MM.1S (cell line): Measurements from ENCODE around the gene RGS17.

Experiments
- DNase-seq: peaks from one replicate; pipeline ENCODE4 v3.0.0-alpha.2; 2015
- H2AFZ ChIP-seq: fragments of 300-600 bp; sonication (generic); 2 replicates; pipeline ENCODE4 v1.6.0; 2016; ENCODE audit warnings: antibody characterized with exemption, low read length
- H3F3A ChIP-seq: fragments of 300-600 bp; sonication (generic); 2 replicates; pipeline ENCODE4 v1.6.1; 2016; ENCODE audit warnings: mild to moderate bottlenecking, antibody characterized with exemption, low read length, moderate library complexity, mixed read lengths; ENCODE audit not compliant: insufficient read depth
- H3K27ac ChIP-seq: fragments of 300-600 bp; sonication (generic); 2 replicates; pipeline ENCODE4 v1.5.1; 2016; ENCODE audit warnings: mild to moderate bottlenecking, low read length
- H3K27me3 ChIP-seq: fragments of 300-600 bp; sonication (generic); replicated peaks from 2 replicates; pipeline ENCODE4 v1.6.0; 2016; ENCODE audit warnings: low read length; ENCODE audit not compliant: insufficient read depth
- H3K36me3 ChIP-seq: fragments of 300-600 bp; sonication (generic); replicated peaks from 2 replicates; pipeline ENCODE4 v1.6.1; 2016; ENCODE audit warnings: mild to moderate bottlenecking, low read length, mixed read lengths; ENCODE audit not compliant: insufficient read depth
- H3K4me1 ChIP-seq: fragments of 300-600 bp; sonication (generic); 2 replicates; pipeline ENCODE4 v1.6.1; 2016; ENCODE audit warnings: low read length, mixed read lengths
- H3K4me2 ChIP-seq: fragments of 300-600 bp; sonication (generic); 2 replicates; pipeline ENCODE4 v1.6.0; 2016; ENCODE audit warnings: low read depth, low read length
- H3K4me3 ChIP-seq: fragments of 300-600 bp; sonication (generic); 2 replicates; pipeline ENCODE4 v1.5.1; 2016; ENCODE audit warnings: low read length, mixed read lengths
- H3K79me2 ChIP-seq: fragments of 300-600 bp; sonication (generic); 2 replicates; pipeline ENCODE4 v1.6.1; 2016; ENCODE audit warnings: mixed run types, low read length, mixed read lengths
- H3K9ac ChIP-seq: fragments of 300-600 bp; sonication (generic); 2 replicates; pipeline ENCODE4 v1.6.1; 2016; ENCODE audit warnings: low read length, mixed read lengths
- H3K9me2 ChIP-seq: fragments of 300-600 bp; sonication (generic); replicated peaks from 2 replicates; pipeline ENCODE4 v1.6.1; 2016; ENCODE audit warnings: mild to moderate bottlenecking, low read length, mixed read lengths; ENCODE audit not compliant: insufficient read depth
- H3K9me3 ChIP-seq: fragments of 300-600 bp; sonication (generic); replicated peaks from 2 replicates; pipeline ENCODE4 v1.6.1; 2016; ENCODE audit warnings: mild to moderate bottlenecking, low read length, mixed read lengths; ENCODE audit not compliant: insufficient read depth
- H4K20me1 ChIP-seq: fragments of 300-600 bp; sonication (generic); 2 replicates; pipeline ENCODE4 v1.6.1; 2016; ENCODE audit warnings: mild to moderate bottlenecking, low read length, moderate library complexity, mixed read lengths; ENCODE audit not compliant: insufficient read depth
- CTCF ChIP-seq: fragments of 300-600 bp; sonication (generic); IDR thresholded peaks from 2 replicates; pipeline ENCODE4 v1.5.1; 2016; ENCODE audit warnings: antibody characterized with exemption, low read length, mixed read lengths
- EZH2 ChIP-seq: fragments of 300-600 bp; sonication (generic); optimal IDR thresholded peaks from 2 replicates; pipeline ENCODE3; 2017; ENCODE audit warnings: low read depth, mild to moderate bottlenecking, antibody characterized with exemption, low read length, mixed read lengths
- EZH2phosphoT487 ChIP-seq: fragments of 300-600 bp; sonication (generic); IDR thresholded peaks from 2 replicates; pipeline ENCODE4 v1.6.1; 2018; ENCODE audit warnings: antibody characterized with exemption, low read length

The RGS17 gene

GRCh38 chr6:153167907-153168306, 36.8 kb upstream of the RGS17 start:
- no peaks in the 10 kb centered on the region for H3K79me2 ChIP-seq
- H3K27me3 ChIP-seq = no peaks in the 10 kb centered on the region
- no peak overlapping the region for H2AFZ ChIP-seq
- H3K9me2 ChIP-seq = no peaks in the 10 kb centered on the region
- H3K9ac ChIP-seq = no peak overlapping the region
- no peak overlapping the region for H3K27ac ChIP-seq
- H3K36me3 ChIP-seq = no peaks in the 10 kb centered on the region
- DNase-seq = no peak
- H3K9me3 ChIP-seq = no peaks in the 10 kb centered on the region
- TF ChIP-seq EZH2phosphoT487 = no peak
- no peak overlapping the region for H3K4me2 ChIP-seq
- H3K4me3 ChIP-seq = no peak overlapping the region
- H3K4me1 ChIP-seq = no peaks in the 10 kb centered on the region
- H3F3A ChIP-seq = no peaks in the 10 kb centered on the region
- H4K20me1 ChIP-seq = no peaks in the 10 kb centered on the region

GRCh38 chr6:153167061-153167891, 36.2 kb upstream of the RGS17 start:
- H3K4me1 ChIP-seq = no peaks in the 10 kb centered on the region
- no peaks in the 10 kb centered on the region for H3K27me3 ChIP-seq
- no peak overlapping the region for H3K4me3 ChIP-seq
- H4K20me1 ChIP-seq = no peaks in the 10 kb centered on the region
- no peak overlapping the region for H3K27ac ChIP-seq
- H3K9me3 ChIP-seq = no peaks in the 10 kb centered on the region
- H3K79me2 ChIP-seq = no peaks in the 10 kb centered on the region
- no peak overlapping the region for H3K9ac ChIP-seq
- H3K36me3 ChIP-seq = no peaks in the 10 kb centered on the region
- no peak for DNase-seq
- no peaks in the 10 kb centered on the region for H3K9me2 ChIP-seq
- H2AFZ ChIP-seq = no peak overlapping the region
- no peak overlapping the region for H3K4me2 ChIP-seq
- no peaks in the 10 kb centered on the region for H3F3A ChIP-seq
- TF ChIP-seq CTCF = no peak
- TF ChIP-seq EZH2 = no peak
- TF ChIP-seq EZH2phosphoT487 = no peak

- no peaks in the 10 kb centered on the region for H3K4me1 ChIP-seq
- no peaks in the 10 kb centered on the region for H3K9me3 ChIP-seq
- no peak overlapping the region for H2AFZ ChIP-seq
- H4K20me1 ChIP-seq = no peaks in the 10 kb centered on the region
- no peak overlapping the region for H3K9ac ChIP-seq
- H3K27me3 ChIP-seq = no peaks in the 10 kb centered on the region
- no peak overlapping the region for H3K4me3 ChIP-seq
- no peak overlapping the region for H3K27ac ChIP-seq
- H3F3A ChIP-seq = no peaks in the 10 kb centered on the region
- no peaks in the 10 kb centered on the region for H3K9me2 ChIP-seq
- H3K36me3 ChIP-seq = no peaks in the 10 kb centered on the region
- no peaks in the 10 kb centered on the region for H3K79me2 ChIP-seq
- DNase-seq = no peak
- H3K4me2 ChIP-seq = no peak overlapping the region
- no peak for TF ChIP-seq EZH2
- no peak for TF ChIP-seq CTCF
- no peak for TF ChIP-seq EZH2phosphoT487
These were observed 31.6 kb upstream of the RGS17 start for GRCh38 chr6:153162646-153163045.

GRCh38 chr6:153162172-153162571, 31.1 kb upstream of the RGS17 start:
- Histone ChIP-seq H3K4me3 (no peak overlapping the region), H3F3A (no peaks in the 10 kb centered on the region), H3K9me3 (no peaks in the 10 kb centered on the region), H3K4me2 (no peak overlapping the region), H3K9me2 (no peaks in the 10 kb centered on the region), H4K20me1 (no peaks in the 10 kb centered on the region), H3K27me3 (no peaks in the 10 kb centered on the region), H3K4me1 (no peaks in the 10 kb centered on the region), H2AFZ (no peak overlapping the region), H3K79me2 (no peaks in the 10 kb centered on the region), H3K27ac (no peak overlapping the region), H3K9ac (no peak overlapping the region), H3K36me3 (no peaks in the 10 kb centered on the region)
- TF ChIP-seq EZH2 = no peak
- TF ChIP-seq EZH2phosphoT487 = no peak
- TF ChIP-seq CTCF = no peak
- no peak for DNase-seq
